Astrocyte (in vitro differentiated cells and primary cell): ENCODE data around the gene CEP83.

Experiments
- EZH2 ChIP-seq: IDR thresholded peaks from 2 replicates; pipeline ENCODE4 v1.6.1; 2012; ENCODE audit warnings: mild to moderate bottlenecking, low read length, inconsistent platforms; ENCODE audit not compliant: insufficient read depth
- TF ChIP-seq, protein P1 (sequence below): IDR thresholded peaks from 2 replicates; pipeline ENCODE4 v1.5.1; 2011; ENCODE audit warnings: low read depth, mild to moderate bottlenecking, inconsistent platforms, low read length, moderate library complexity; ENCODE audit not compliant: insufficient read depth

DNA sequence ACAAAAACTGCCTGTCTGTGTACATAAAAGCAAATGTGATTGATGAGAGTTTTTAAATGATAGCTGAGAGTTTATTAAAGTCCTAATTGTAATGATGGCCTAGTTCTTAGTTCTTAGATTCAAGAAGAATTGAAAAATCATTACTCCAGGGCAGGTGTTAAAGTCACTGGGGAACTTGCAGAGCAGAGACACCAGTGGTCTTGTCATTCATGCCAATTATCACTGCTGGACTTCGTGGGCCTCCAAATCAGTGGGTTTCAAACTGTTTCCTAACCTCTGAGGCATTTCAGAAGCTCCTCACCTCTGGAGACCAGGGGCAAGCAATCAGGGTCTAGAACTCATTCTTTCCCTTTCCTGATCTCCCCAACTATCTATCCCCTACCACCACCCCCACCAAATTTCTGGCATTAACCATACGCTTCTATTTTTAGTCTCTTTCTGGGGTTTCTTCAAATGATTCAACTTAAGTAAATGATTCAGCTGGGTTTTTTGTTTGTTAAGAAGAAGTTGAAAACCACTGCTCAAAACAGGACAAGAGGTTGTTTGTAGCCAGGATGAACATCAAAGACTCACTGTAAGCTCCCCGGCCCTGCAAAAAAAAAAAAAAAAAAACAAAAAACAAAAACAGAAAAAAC is 80.1 kb downstream of the CEP83 start:
- TF ChIP-seq, protein P1, sequence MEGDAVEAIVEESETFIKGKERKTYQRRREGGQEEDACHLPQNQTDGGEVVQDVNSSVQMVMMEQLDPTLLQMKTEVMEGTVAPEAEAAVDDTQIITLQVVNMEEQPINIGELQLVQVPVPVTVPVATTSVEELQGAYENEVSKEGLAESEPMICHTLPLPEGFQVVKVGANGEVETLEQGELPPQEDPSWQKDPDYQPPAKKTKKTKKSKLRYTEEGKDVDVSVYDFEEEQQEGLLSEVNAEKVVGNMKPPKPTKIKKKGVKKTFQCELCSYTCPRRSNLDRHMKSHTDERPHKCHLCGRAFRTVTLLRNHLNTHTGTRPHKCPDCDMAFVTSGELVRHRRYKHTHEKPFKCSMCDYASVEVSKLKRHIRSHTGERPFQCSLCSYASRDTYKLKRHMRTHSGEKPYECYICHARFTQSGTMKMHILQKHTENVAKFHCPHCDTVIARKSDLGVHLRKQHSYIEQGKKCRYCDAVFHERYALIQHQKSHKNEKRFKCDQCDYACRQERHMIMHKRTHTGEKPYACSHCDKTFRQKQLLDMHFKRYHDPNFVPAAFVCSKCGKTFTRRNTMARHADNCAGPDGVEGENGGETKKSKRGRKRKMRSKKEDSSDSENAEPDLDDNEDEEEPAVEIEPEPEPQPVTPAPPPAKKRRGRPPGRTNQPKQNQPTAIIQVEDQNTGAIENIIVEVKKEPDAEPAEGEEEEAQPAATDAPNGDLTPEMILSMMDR: no peak
- TF ChIP-seq EZH2: no peak
